Activated naive CD8-positive, alpha-beta T cell treated with anti-CD3 and anti-CD28 coated beads, Interleukin-2, amount 10 ng/mL, durations not matched to agents 7 days and 5 days (primary cell): ENCODE data around the gene CPZ. TPM values are rescaled to one million over a fixed set of nuclear protein-coding genes. Genes with fewer than 3 reads are reported as not detected.
"Not testable (repeated sequence)": the region's sequence is repeated elsewhere in the genome, so short reads cannot be mapped to it uniquely, and the experiment has no call there.

Experiments
- ATAC-seq: fragments of 150-1000 bp; cut with Tn5 transposase; one replicate; pipeline ENCODE4 v1.10.0; 2021; ENCODE audit warnings: low read depth, moderate library complexity
- POLR2A ChIA-PET: fragments of 350-600 bp; sonication (Branson Sonifier 250); formaldehyde crosslinking; loops from one replicate; lab custom pipeline; 2021; ENCODE audit warnings: antibody characterized with exemption; lab: Charles Lee
- DNase-seq: peaks from one replicate; pipeline ENCODE4 v3.0.0; 2021
- H3K27ac Mint-ChIP-seq: one replicate; pipeline ENCODE4 v1.8.0; 2022; ENCODE audit warnings: mild to moderate bottlenecking, mixed read lengths
- H3K27me3 Mint-ChIP-seq: one replicate; pipeline ENCODE4 v1.8.0; 2022; ENCODE audit warnings: mild to moderate bottlenecking, moderate library complexity, mixed read lengths
- H3K36me3 Mint-ChIP-seq: one replicate; pipeline ENCODE4 v1.8.0; 2021; ENCODE audit warnings: mild to moderate bottlenecking, mixed read lengths
- H3K4me1 Mint-ChIP-seq: one replicate; pipeline ENCODE4 v1.8.0; 2021; ENCODE audit warnings: mixed read lengths
- H3K4me3 Mint-ChIP-seq: one replicate; pipeline ENCODE4 v1.8.0; 2022; ENCODE audit warnings: mild to moderate bottlenecking, moderate library complexity, mixed read lengths
- H3K9me3 Mint-ChIP-seq: one replicate; pipeline ENCODE4 v1.8.0; 2021; ENCODE audit warnings: mixed read lengths
- total RNA-seq, 2 experiments: library from RNA; stranded (reverse); gene quantifications; one replicate each; pipeline ENCODE4 v1.2.3, GENCODE V29; 2021

CPZ gene
- total RNA-seq, 2 experiments from 2014 or later, result not detected

DNA sequence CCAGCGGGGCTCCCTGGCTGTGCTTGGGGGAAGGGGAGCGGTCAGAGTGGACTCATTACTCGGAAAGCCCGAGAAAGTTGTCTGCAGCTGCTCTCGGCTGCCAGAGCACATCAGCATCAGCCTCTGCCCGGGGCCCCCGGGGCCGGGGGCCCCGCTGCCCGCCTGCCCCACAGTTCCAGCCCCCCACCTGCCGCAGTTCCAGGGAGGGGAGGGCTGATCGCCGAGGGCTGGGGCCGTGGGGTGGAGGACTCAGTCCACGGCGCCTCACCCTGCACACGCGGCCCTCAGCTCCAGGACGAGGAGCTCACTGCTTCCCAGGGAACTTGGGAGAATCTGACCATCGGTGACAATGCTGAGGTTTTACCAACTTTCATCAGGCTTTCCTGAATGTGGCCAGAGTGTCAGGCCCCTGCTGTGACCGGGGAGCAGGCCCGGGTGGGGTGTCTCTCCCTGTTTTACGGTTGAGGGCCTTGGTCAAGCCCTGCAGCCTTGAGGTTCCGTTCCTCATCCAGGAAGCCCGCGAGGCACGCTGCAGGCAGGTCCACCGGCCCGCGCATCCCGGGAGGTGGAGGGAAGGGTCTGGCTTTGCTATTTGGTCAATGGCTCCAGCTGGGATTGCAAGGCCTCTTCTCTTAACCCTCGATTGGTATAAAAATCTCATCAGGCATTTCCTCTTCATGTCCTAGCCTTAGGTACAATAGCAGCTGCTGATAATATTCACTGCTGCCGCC, 57.2 kb downstream of the CPZ start:
- H3K36me3 Mint-ChIP-seq, result no peaks in the 10 kb centered on the region
- ATAC-seq, result no peak
- DNase-seq, result no peak

DNA sequence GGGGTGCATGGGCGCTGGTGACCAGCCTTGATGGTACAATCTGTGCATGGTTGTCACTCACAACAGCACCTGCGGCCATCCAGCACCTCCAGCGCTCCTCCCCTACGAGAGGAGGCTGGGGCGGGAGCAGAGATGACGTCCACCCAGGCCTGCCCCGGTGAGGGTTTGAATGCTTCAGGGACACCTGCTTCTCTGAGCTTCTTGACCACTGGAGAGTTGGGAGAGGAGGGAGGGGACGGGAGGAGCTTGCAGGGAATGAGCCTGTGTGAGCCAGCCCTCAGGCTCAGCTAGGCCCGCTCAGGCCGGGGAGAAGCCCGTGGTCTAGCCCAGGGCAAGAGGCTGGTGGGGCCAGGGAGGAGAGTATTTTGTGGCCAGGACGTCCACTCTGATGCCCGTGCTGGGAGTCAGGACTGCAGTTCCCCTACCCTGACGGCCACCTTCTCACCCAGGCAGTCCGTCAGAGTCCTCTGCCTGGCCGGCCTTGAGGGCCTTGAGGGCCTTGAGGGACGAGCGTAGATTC, 59.2 kb downstream of the CPZ start:
- POLR2A ChIA-PET, result no interaction called here
- no peaks in the 10 kb centered on the region for H3K27me3 Mint-ChIP-seq
- no peak overlapping the region for H3K27ac Mint-ChIP-seq
- peaks cover 4% of the 10 kb centered on the region for H3K9me3 Mint-ChIP-seq
- no peaks in the 10 kb centered on the region for H3K36me3 Mint-ChIP-seq
- H3K4me3 Mint-ChIP-seq, result no peak overlapping the region
- DNase-seq (no peak), ATAC-seq (no peak)
- no peaks in the 10 kb centered on the region for H3K4me1 Mint-ChIP-seq

More for the DNA sequence above, 57.2 kb downstream of the CPZ start:
- Mint-ChIP-seq H3K9me3 (peaks cover 4% of the 10 kb centered on the region), H3K4me1 (no peaks in the 10 kb centered on the region), H3K4me3 (no peak overlapping the region), H3K27me3 (no peaks in the 10 kb centered on the region), H3K27ac (no peak overlapping the region)
- POLR2A ChIA-PET, result no interaction called here

DNA sequence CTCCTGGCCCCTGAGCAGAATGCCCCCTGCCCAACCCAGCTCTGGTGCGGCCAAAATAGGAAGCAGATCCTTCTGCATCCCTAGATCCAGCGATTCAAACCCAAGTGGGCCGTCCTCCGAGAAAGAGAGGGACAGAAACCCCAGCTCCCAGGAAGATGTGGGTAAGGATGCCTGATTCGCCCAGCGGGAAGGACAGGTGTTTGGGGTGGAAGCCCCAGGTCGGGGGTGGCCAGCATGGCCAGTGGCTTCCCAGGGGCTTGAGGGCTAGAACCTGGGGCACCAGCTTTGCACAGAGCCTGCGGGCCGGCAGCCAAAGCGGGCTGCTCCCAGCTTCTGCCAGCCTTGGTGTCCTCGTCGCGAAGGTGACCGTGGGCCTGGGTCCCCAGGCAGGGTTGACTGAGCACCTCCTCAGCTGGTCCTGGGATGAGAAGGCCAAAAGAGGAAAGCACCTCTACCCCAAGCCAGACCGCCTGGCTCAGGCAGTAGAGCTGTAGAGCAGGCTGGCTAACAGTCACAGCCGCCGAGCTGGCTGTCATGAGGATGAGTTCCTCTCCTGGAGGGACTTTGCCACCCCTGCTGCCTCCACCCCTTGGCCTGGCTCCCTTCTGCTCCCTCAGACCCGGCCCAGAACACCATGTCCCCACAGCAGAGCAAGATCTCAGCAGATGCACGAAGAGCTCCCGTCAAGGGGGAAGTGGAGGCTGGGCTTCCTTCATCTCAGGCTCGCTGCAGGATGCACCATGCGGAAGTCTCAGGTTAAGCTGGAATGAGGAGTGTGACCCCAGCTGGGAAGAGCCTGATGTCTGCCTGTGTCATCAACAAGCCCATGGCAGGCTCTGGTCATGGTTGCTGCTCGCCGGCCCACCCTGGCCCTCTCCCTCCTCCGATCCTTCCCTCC, 59.9 kb downstream of the CPZ start:
- DNase-seq (no peak), ATAC-seq (no peak)
- Mint-ChIP-seq H3K9me3 (peaks cover 4% of the 10 kb centered on the region), H3K27me3 (no peaks in the 10 kb centered on the region), H3K4me3 (no peak overlapping the region), H3K27ac (no peak overlapping the region), H3K4me1 (no peaks in the 10 kb centered on the region), H3K36me3 (no peaks in the 10 kb centered on the region)
- POLR2A ChIA-PET, result no interaction called here

DNA sequence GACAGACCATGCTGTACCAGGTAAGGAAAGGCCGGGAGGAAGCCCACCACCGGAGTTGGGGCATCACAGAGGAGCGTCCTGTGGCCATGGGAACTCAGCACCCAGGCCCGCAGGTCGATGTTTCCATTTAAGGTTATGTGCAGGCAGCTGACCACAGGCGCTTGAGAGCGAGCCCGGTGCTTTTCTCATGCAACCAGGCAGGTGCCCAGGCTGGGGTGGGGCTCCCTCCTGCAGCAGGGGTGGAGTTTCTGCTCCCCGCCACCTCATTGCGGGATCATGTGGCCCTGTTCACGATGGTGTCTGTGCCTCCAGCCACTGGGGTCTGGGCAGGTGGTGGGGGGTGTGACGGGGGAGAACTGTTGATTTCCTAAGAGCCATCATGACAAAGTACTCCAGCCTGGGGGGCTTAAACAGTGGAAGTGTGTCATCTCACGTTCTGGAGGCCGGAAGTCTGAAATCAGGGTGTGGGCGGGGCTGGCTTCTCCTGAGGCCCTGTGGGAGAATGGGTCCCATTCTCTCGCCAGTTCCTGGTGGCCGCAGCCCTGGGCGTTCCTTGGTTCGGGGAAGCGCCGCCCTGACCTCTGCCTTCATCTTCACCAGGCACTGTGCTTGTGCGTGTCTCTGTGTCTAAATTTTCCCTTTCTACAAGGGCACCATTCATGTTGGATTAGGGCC, 60.9 kb downstream of the CPZ start:
- Mint-ChIP-seq H3K9me3 (peaks cover 4% of the 10 kb centered on the region), H3K4me1 (no peaks in the 10 kb centered on the region), H3K4me3 (no peak overlapping the region), H3K27ac (no peak overlapping the region), H3K27me3 (no peaks in the 10 kb centered on the region), H3K36me3 (no peaks in the 10 kb centered on the region)
- POLR2A ChIA-PET, result no interaction called here
- DNase-seq, result no peak
- ATAC-seq, result no peak

DNA sequence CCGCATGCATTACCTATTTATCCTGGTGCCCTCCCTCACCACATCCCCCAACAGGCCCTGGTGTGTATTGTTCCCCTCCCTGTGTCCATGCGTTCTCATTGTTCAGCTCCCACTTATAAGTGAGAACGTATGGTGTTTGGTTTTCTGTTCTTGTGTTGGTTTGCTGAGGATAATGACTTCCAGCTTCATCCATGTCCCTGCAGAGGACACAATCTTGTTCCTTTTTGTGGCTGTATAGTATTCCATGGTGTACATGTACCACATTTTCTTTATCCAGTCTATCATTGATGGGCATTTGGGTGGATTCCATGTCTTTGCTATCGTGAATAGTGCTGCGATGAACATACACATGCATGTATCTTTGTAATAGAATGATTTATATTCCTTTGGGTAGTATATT, 61.6 kb downstream of the CPZ start:
- DNase-seq, ATAC-seq, H3K27ac Mint-ChIP-seq, H3K27me3 Mint-ChIP-seq, H3K36me3 Mint-ChIP-seq, H3K4me3 Mint-ChIP-seq, POLR2A ChIA-PET, H3K4me1 Mint-ChIP-seq, H3K9me3 Mint-ChIP-seq: not testable (repeated sequence)

DNA sequence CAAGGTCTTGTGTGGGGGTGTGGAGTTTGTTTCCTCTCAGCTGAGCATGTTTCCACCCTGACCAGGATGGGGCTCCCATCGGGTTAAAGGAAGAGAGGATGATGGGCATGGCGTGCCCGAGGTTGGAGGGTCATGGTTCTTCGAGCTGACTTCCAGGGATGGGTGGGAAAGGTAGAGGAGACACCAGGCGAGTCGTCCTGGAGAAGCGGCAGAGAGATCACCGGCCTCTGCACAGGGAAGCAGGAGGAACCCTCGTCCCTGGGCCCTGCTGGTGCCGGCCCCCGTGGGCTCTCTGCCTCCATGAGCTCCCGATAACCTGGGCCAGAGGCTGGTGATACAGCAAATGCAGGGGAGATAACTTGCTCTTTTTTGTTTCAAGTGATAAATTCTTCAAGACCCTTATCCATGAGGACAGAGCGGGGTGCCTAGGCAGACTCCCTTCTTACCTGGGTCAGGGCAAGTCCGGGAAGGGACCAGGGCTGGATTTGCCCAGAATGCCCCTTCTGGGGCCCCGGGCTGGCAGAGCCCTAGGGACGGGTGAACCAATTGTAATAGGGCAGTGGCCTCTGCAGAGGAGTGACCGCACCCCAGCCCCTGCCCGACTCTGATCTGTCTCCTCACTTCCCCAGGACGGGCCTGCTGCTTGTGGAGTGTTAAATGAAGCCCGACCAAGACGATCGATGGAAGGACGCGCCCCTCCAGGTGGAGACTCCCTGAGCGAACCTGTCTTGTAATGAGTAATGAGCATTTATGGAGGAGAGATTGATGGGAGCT, 63.0 kb downstream of the CPZ start:
- Mint-ChIP-seq H3K27ac (no peak overlapping the region), H3K4me3 (no peak overlapping the region), H3K9me3 (peaks cover 4% of the 10 kb centered on the region), H3K4me1 (no peaks in the 10 kb centered on the region), H3K27me3 (peaks cover under 1% of the 10 kb centered on the region), H3K36me3 (no peaks in the 10 kb centered on the region)
- DNase-seq, result no peak
- no peak for ATAC-seq
- POLR2A ChIA-PET, result no interaction called here

DNA sequence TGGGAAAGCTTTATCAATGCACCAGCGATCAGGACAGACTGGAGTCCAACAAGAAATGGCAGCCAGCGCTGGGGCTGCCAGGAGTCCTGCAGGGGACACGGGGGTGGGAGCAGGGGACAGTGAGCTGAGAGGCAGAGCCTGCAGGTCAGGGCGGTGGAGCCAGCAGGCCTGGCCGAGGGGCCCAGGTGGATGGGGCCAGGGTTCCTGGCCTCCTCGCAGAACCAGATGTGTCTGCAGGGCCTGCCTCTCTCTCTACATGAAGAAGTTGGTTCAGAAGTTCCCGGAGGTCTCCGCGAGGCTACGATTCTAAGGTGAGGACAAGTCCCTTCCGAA, 63.6 kb downstream of the CPZ start:
- POLR2A ChIA-PET, result no interaction called here
- no peak overlapping the region for H3K4me3 Mint-ChIP-seq
- no peak overlapping the region for H3K27ac Mint-ChIP-seq
- H3K4me1 Mint-ChIP-seq, result no peaks in the 10 kb centered on the region
- H3K36me3 Mint-ChIP-seq, result no peaks in the 10 kb centered on the region
- peaks cover 4% of the 10 kb centered on the region for H3K9me3 Mint-ChIP-seq
- H3K27me3 Mint-ChIP-seq, result peaks cover 2% of the 10 kb centered on the region
- no peak for DNase-seq
- no peak for ATAC-seq

DNA sequence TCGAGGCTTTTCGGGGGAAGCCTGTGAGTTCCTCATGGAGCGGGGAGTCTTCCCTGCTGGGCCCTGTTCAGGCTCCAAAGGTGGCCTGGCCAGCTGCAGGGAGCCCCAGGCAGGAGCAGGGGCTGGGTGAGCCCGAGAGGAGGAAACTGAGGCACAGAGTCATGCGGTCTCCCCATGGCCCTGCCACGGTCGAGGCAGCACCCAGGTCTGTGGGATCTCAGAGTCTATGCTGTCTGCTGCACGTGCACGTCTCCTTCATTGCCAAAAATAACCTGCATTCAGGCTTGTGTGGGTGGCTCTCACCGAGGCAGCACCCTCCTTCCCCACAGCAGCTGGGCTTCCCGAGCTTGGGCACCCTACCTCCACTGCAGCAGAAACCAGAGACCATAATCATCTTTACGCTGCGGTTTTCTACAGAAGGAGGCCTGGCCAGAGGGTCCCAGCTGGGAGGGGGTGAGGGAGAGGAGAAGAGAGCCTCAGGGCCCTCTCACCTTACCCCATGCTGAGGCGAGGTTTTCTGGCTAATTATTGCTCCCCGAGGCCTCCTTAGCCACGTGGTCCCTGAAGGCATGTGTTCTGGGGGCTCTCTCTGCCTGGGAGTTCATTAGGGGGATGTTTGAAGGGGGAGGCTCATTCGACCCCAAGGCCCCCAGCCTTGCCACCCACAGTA, 64.3 kb downstream of the CPZ start:
- H3K36me3 Mint-ChIP-seq, result no peaks in the 10 kb centered on the region
- H3K27ac Mint-ChIP-seq, result no peak overlapping the region

DNA sequence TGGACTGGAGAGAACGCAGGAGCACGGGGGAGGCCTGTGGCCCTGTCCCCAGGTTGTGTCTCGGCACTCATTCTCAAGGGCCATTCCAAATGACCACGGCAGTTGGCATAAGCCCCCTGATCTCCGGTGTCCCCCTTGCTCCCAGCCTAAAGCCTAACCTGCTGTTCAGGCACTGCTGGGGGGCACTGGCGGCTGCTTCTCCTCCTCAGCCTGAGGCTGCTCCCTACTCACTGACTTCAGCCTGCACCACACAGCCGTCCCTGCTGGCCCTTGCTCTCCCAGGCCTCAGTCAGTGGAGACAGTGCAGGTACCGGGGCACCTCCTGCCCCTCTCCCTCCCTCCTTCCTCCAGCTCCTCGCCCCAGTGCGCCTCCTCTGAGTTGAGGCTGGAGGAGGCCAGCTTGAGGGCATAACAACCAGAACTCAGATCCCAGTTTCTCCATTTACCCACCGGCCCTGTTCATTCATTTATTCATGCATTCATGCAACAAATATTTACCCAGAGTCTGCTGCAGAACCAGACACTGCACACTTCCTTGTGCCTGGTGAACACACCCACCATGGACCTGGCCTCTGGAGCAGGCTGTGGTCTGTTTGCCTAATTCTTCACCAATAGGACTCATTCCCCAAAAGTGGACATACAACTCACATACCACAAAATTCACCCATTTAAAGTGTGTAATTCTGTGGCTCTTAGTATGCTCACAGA, 65.0 kb downstream of the CPZ start:
- H3K9me3 Mint-ChIP-seq, result peaks cover 4% of the 10 kb centered on the region
- ATAC-seq, result no peak
- H3K4me3 Mint-ChIP-seq, result no peak overlapping the region
- H3K4me1 Mint-ChIP-seq, result no peaks in the 10 kb centered on the region
- DNase-seq, result no peak
- peaks cover 2% of the 10 kb centered on the region for H3K27me3 Mint-ChIP-seq
- no peak overlapping the region for H3K27ac Mint-ChIP-seq
- POLR2A ChIA-PET, result no interaction called here
- H3K36me3 Mint-ChIP-seq, result no peaks in the 10 kb centered on the region

More for the DNA sequence above, 64.3 kb downstream of the CPZ start:
- ATAC-seq (no peak), DNase-seq (no peak)
- no peaks in the 10 kb centered on the region for H3K4me1 Mint-ChIP-seq
- peaks cover 4% of the 10 kb centered on the region for H3K9me3 Mint-ChIP-seq
- H3K27me3 Mint-ChIP-seq, result peaks cover 2% of the 10 kb centered on the region
- H3K4me3 Mint-ChIP-seq, result no peak overlapping the region
- POLR2A ChIA-PET, result no interaction called here

DNA sequence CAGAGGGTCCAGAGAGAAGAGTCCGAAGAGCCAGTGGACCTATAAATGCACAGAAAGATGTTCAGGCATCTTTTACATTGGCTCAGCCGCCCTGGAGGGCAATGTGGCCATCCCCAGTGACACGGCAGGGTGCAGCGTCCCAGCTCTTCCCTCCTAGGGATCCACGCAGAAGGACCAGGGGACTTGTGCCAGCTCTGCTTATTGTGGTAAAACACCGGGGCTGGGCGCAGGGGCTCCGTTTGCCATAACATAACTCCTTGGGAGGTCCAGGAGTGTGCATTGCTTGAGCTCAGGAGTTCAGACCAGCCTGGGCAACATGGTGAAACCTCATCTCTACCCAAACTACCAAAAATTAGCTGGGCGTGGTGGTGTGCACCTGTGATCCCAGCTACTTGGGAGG, 70.2 kb downstream of the CPZ start:
- Mint-ChIP-seq H3K9me3 (no peaks in the 10 kb centered on the region), H3K4me1 (no peaks in the 10 kb centered on the region), H3K36me3 (no peaks in the 10 kb centered on the region), H3K4me3 (no peak overlapping the region), H3K27me3 (peaks cover 2% of the 10 kb centered on the region), H3K27ac (no peak overlapping the region)
- no peak for DNase-seq
- POLR2A ChIA-PET, result interaction anchor here (0.6 kb wide), 1 partner anchor 224 kb away, joined by 3 read pairs; no protein-coding TSS in a partner anchor
- no peak for ATAC-seq

DNA sequence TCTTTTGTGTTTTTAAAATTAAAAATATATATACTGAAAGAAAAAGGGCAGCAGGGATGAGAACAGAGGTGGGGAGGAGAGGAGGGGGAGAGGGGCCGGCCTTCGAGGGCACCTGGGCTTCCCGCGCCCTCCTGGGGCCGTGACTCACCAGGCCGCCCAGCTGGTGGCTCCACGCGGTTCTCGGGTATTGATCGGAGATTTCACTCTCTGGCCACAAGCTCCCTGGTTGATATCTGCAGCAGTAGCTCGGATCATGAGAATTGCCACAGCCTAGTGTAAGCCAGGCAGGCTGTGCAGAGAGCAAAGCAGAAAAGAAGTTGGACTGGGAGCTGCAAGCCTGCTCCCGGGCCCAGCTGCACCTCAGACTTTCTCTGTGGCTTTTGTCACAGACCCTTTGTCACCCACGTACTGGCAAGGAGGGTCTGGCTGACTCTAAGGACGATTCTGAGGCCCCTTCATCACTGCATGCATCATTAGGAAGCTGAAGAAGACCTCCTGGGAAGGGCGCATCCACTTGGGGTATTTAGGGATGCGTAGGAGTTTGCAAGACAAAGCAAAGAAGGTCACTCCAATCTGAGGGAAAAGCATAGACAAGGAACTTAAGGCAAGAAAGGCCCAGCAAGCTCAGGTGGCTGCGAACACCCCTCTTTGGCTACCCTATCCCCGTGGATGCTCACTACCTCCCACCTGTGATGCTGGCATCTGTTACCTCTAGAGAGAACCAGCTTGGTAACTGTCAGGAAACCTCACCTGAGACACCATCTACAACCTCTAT, 71.7 kb downstream of the CPZ start:
- ATAC-seq, result no peak

More for the DNA sequence above, 71.7 kb downstream of the CPZ start:
- POLR2A ChIA-PET, result no interaction called here
- H3K27ac Mint-ChIP-seq, result no peak overlapping the region
- no peaks in the 10 kb centered on the region for H3K9me3 Mint-ChIP-seq
- no peak overlapping the region for H3K4me3 Mint-ChIP-seq
- H3K36me3 Mint-ChIP-seq, result no peaks in the 10 kb centered on the region
- no peaks in the 10 kb centered on the region for H3K4me1 Mint-ChIP-seq
- H3K27me3 Mint-ChIP-seq, result peaks cover 9% of the 10 kb centered on the region
- DNase-seq, result no peak
